Osteoblast (primary cell): ENCODE data around the gene MYO5B. TPM values are rescaled to one million over a fixed set of nuclear protein-coding genes. Genes with fewer than 3 reads are reported as not detected.
"Not testable (repeated sequence)": the region's sequence is repeated elsewhere in the genome, so short reads cannot be mapped to it uniquely, and the experiment has no call there.

ENCODE experiments used
- DNase-seq: peaks from one replicate; pipeline ENCODE4 v3.0.0; 2011; ENCODE audit warnings: low spot score, mixed read lengths; ENCODE audit not compliant: insufficient read length; ENCODE audit errors: missing footprints
- H2AFZ ChIP-seq: 2 replicates; pipeline ENCODE4 v1.6.0; 2011; ENCODE audit warnings: mild to moderate bottlenecking, low read length
- H3K27ac ChIP-seq: 2 replicates; pipeline ENCODE4 v1.5.1; 2011; ENCODE audit warnings: mild to moderate bottlenecking, low read depth, low read length, moderate library complexity
- H3K27me3 ChIP-seq: 2 replicates; pipeline ENCODE4 v1.6.0; 2012; ENCODE audit warnings: mild to moderate bottlenecking, control low read depth, inconsistent platforms, low read length, moderate library complexity; ENCODE audit not compliant: insufficient read depth
- H3K36me3 ChIP-seq: 2 replicates; pipeline ENCODE4 v1.5.1; 2011; ENCODE audit warnings: mild to moderate bottlenecking, low read length, control low read depth, moderate library complexity; ENCODE audit not compliant: insufficient read depth
- H3K4me1 ChIP-seq: 2 replicates; pipeline ENCODE4 v1.5.1; 2011; ENCODE audit warnings: mild to moderate bottlenecking, low read length, control low read depth, moderate library complexity; ENCODE audit not compliant: insufficient read depth
- H3K4me2 ChIP-seq: 2 replicates; pipeline ENCODE4 v1.6.0; 2011; ENCODE audit warnings: mild to moderate bottlenecking, low read length; ENCODE audit not compliant: insufficient read depth
- H3K4me3 ChIP-seq: fragments of 200-600 bp; sonication (generic); 3 replicates; pipeline ENCODE4 v1.5.1; 2012; ENCODE audit warnings: mild to moderate bottlenecking, low read length, inconsistent platforms; ENCODE audit not compliant: insufficient read depth
- H3K79me2 ChIP-seq: 2 replicates; pipeline ENCODE4 v1.6.0; 2012; ENCODE audit warnings: mild to moderate bottlenecking, low read length, control low read depth, inconsistent platforms; ENCODE audit not compliant: insufficient read depth
- H3K9me3 ChIP-seq: 2 replicates; pipeline ENCODE4 v1.5.1; 2011; ENCODE audit warnings: low read depth, low read length, control low read depth
- H4K20me1 ChIP-seq: 2 replicates; pipeline ENCODE4 v1.6.0; 2012; ENCODE audit warnings: mild to moderate bottlenecking, low read length, control low read depth; ENCODE audit not compliant: insufficient read depth
- total RNA-seq: library from RNA; depleted of rRNA; stranded (reverse); fragments of >200 nt; gene quantifications from 2 replicates; pipeline ENCODE4 v1.2.3, GENCODE V29; 2012
- TF ChIP-seq, protein P1 (sequence below): IDR thresholded peaks from 2 replicates; pipeline ENCODE4 v1.5.1; 2011; ENCODE audit warnings: mild to moderate bottlenecking, low read depth, low read length, moderate library complexity; ENCODE audit errors: extremely low read depth

The MYO5B gene
- total RNA-seq, 1 donor: 0.36 TPM

DNA sequence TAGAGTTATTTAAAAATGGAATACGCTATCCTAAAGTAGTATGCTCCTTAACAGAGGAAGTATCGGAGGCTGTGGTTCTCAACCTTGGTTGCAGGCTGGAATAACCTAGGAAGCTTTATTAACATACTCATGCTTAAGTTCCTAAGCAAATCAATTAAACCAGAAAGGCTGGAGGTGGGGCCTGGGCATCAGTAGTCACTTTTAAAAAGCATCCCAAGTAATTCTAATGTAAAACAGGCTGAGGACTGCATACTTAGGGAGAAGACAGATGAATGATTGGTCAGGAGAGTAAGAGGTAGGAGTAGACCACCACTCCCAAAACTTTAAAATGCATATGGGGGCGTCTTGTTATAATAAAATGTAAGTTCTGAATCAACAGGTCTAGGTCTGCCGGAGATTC, 396.9 kb downstream of the MYO5B start:
- no peak for DNase-seq
- Histone ChIP-seq H3K27ac (no peak overlapping the region), H3K4me2 (no peak overlapping the region), H3K4me3 (no peak overlapping the region), H2AFZ (no peak overlapping the region), H3K4me1 (no peaks in the 10 kb centered on the region), H4K20me1 (peaks cover 4% of the 10 kb centered on the region), H3K36me3 (peaks cover 28% of the 10 kb centered on the region), H3K27me3 (no peaks in the 10 kb centered on the region), H3K9me3 (no peaks in the 10 kb centered on the region), H3K79me2 (peaks cover 9% of the 10 kb centered on the region)
- TF ChIP-seq, protein P1, sequence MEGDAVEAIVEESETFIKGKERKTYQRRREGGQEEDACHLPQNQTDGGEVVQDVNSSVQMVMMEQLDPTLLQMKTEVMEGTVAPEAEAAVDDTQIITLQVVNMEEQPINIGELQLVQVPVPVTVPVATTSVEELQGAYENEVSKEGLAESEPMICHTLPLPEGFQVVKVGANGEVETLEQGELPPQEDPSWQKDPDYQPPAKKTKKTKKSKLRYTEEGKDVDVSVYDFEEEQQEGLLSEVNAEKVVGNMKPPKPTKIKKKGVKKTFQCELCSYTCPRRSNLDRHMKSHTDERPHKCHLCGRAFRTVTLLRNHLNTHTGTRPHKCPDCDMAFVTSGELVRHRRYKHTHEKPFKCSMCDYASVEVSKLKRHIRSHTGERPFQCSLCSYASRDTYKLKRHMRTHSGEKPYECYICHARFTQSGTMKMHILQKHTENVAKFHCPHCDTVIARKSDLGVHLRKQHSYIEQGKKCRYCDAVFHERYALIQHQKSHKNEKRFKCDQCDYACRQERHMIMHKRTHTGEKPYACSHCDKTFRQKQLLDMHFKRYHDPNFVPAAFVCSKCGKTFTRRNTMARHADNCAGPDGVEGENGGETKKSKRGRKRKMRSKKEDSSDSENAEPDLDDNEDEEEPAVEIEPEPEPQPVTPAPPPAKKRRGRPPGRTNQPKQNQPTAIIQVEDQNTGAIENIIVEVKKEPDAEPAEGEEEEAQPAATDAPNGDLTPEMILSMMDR: no peak

DNA sequence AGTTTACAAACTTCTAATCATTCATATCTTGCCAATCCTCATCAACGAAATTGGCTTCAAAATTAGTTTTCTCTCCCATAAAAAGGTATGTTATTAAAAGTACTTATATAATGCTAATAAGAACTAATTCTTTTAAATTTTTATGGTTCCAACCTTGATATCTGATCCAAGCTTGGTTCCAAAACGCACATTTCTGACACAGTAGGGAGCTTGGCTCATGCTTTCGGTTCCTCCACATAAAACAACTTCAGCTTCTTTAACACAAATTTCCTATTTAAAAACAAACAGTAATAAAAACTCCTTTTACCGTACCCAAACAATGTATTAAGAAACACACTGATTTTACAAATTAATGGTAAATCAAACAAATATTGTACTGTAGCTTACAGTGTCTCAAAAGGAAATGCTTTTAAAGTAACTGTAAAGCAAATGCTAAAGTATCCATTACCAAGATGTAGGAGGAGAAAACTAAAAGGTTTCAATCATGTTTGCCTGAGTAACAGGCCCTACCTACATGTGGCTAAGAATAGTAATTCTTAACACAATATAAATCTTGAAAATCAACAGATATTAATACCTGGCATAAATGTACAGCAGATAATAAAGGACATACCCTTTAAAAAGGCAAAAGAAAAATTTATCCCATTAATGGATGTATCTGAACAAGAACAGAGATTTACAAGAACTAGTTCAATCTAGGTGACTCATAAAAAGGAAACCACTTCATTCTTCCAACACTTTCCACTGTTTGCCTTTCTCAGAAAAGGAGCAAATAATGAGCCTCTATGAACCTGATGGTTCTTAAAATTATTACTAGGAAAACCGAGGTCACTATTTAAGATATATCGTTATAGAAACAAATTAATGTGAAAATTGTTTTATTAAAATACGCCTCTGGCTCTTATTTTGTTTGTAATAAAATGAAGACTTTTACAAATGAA, 399.1 kb downstream of the MYO5B start:
- Histone ChIP-seq H4K20me1 (no peaks in the 10 kb centered on the region), H3K36me3 (peaks cover 38% of the 10 kb centered on the region), H3K27me3 (no peaks in the 10 kb centered on the region), H3K79me2 (no peaks in the 10 kb centered on the region), H3K27ac (no peak overlapping the region), H2AFZ (no peak overlapping the region), H3K9me3 (no peaks in the 10 kb centered on the region), H3K4me2 (no peak overlapping the region), H3K4me3 (no peak overlapping the region), H3K4me1 (no peaks in the 10 kb centered on the region)
- TF ChIP-seq, protein P1: no peak
- peak; percentile 34 for DNase-seq

DNA sequence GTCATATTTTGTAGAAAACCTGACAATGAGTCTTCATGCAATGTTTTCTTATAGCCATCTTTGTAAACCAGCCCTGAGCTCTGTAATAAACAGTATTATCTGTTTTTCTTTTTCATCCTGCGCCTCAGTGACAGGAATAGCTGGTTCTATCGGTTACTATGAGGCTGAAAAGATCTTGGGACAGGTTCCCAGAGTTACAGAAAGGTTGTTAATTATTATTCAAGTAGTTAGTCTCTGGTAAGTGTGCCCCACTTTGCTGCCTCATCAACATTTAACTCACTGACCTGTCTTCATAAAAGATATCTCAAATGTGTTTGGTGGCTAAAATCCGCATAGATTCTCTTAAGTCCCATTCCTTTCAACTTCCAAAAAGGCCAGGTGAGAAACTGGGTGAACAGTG, 400.2 kb downstream of the MYO5B start:
- no peaks in the 10 kb centered on the region for H3K4me1 ChIP-seq
- TF ChIP-seq, protein P1: no peak
- H3K27ac ChIP-seq: no peak overlapping the region
- no peak overlapping the region for H2AFZ ChIP-seq
- H3K4me3 ChIP-seq: no peak overlapping the region
- H3K4me2 ChIP-seq: no peak overlapping the region
- no peaks in the 10 kb centered on the region for H3K27me3 ChIP-seq
- H3K79me2 ChIP-seq: no peaks in the 10 kb centered on the region
- H3K36me3 ChIP-seq: peaks cover 41% of the 10 kb centered on the region
- no peaks in the 10 kb centered on the region for H3K9me3 ChIP-seq
- no peaks in the 10 kb centered on the region for H4K20me1 ChIP-seq
- no peak for DNase-seq

DNA sequence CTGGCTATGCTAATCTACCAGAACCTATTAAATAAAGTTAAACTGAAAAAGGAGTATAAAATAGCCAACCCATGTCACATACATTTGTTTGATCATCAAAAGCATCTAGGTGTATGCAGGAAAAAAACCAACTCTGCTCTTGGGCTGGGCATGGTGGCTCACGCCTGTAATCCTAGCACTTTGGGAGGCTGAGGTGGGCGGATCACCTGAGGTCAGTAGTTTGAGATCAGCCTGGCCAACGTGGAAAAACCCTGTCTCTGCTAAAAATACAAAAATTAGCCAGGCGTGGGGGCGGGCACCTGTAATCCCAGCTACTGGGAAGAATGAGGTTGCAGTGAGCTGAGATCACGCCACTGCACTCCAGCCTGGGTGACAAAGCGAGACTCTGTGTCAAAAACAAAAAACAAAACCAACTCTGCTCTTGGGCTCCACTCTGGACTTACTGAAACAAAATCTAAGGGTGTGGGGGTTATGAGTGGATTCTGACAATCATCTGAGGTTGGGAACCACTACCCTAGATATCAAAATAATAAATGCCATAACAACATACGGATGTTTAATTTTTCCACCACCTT, 405.3 kb downstream of the MYO5B start:
- H3K9me3 ChIP-seq, H4K20me1 ChIP-seq, H3K4me1 ChIP-seq, H3K27ac ChIP-seq, H3K79me2 ChIP-seq, H2AFZ ChIP-seq, H3K4me3 ChIP-seq, DNase-seq, H3K4me2 ChIP-seq, H3K27me3 ChIP-seq: not testable (repeated sequence)
- peaks cover 39% of the 10 kb centered on the region for H3K36me3 ChIP-seq
